H9 (cell line): Measurements from ENCODE around the gene ATRNL1. TPM values are rescaled to one million over a fixed set of nuclear protein-coding genes. Genes with fewer than 3 reads are reported as not detected.

Experiments
- DNase-seq: peaks from one replicate; pipeline ENCODE4 v3.0.0-alpha.2; 2017
- H2AFZ ChIP-seq: one replicate; pipeline ENCODE4 v1.6.1; 2013; ENCODE audit warnings: mild to moderate bottlenecking, low read length, control low read depth, moderate library complexity
- H2AK5ac ChIP-seq: 2 replicates; pipeline ENCODE4 v1.6.1; 2013; ENCODE audit warnings: low read length, control low read depth, mixed read lengths; ENCODE audit not compliant: insufficient read length
- H2BK120ac ChIP-seq: one replicate; pipeline ENCODE4 v1.6.1; 2013; ENCODE audit warnings: low read depth, mild to moderate bottlenecking, low read length, control low read depth, inconsistent platforms; ENCODE audit not compliant: poor library complexity, severe bottlenecking
- H2BK12ac ChIP-seq: 2 replicates; pipeline ENCODE4 v1.6.1; 2013; ENCODE audit warnings: low read length, control low read depth, mixed read lengths, low read depth; ENCODE audit not compliant: insufficient read length
- H2BK15ac ChIP-seq: 2 replicates; pipeline ENCODE4 v1.6.1; 2013; ENCODE audit warnings: low read depth, low read length, control low read depth
- H2BK20ac ChIP-seq: one replicate; pipeline ENCODE4 v1.6.1; 2013; ENCODE audit warnings: low read depth, mild to moderate bottlenecking, low read length, control low read depth, inconsistent platforms; ENCODE audit not compliant: poor library complexity, severe bottlenecking
- H2BK5ac ChIP-seq: 2 replicates; pipeline ENCODE4 v1.6.1; 2013; ENCODE audit warnings: low read length, control low read depth, mixed read lengths; ENCODE audit not compliant: insufficient read length
- H3K14ac ChIP-seq: 2 replicates; pipeline ENCODE4 v1.6.1; 2013; ENCODE audit warnings: low read length, control low read depth; ENCODE audit not compliant: insufficient read depth
- H3K18ac ChIP-seq: 2 replicates; pipeline ENCODE4 v1.6.1; 2013; ENCODE audit warnings: low read depth, mild to moderate bottlenecking, mixed read lengths, low read length, control low read depth; ENCODE audit not compliant: insufficient read length
- H3K23ac ChIP-seq: 2 replicates; pipeline ENCODE4 v1.6.1; 2013; ENCODE audit warnings: low read length, control low read depth, mixed read lengths, low read depth; ENCODE audit not compliant: insufficient read length
- H3K23me2 ChIP-seq: 2 replicates; pipeline ENCODE4 v1.6.1; 2013; ENCODE audit warnings: low read depth, mild to moderate bottlenecking, mixed read lengths, low read length, control low read depth; ENCODE audit not compliant: insufficient read length, poor library complexity, severe bottlenecking
- H3K27ac ChIP-seq: 2 replicates; pipeline ENCODE4 v1.5.1; 2013; ENCODE audit warnings: low read length, control low read depth, mixed read lengths, low read depth; ENCODE audit not compliant: insufficient read length
- H3K27me3 ChIP-seq: 2 replicates; pipeline ENCODE4 v1.6.1; 2013; ENCODE audit warnings: low read length, control low read depth, inconsistent platforms; ENCODE audit not compliant: insufficient read depth
- H3K4ac ChIP-seq: 2 replicates; pipeline ENCODE4 v1.6.1; 2013; ENCODE audit warnings: low read depth, mild to moderate bottlenecking, control low read depth, inconsistent platforms, low read length, moderate library complexity
- H3K4me1 ChIP-seq: 2 replicates; pipeline ENCODE4 v1.6.1; 2013; ENCODE audit warnings: low read length, control low read depth, inconsistent platforms; ENCODE audit not compliant: insufficient read depth
- H3K4me2 ChIP-seq: 2 replicates; pipeline ENCODE4 v1.6.1; 2013; ENCODE audit warnings: low read length, control low read depth, mixed read lengths; ENCODE audit not compliant: insufficient read length, insufficient read depth
- H3K56ac ChIP-seq: 2 replicates; pipeline ENCODE4 v1.6.1; 2013; ENCODE audit warnings: low read depth, mild to moderate bottlenecking, mixed read lengths, low read length, control low read depth; ENCODE audit not compliant: insufficient read length
- H3K79me1 ChIP-seq: 2 replicates; pipeline ENCODE4 v1.6.1; 2013; ENCODE audit warnings: low read depth, mild to moderate bottlenecking, moderate library complexity, low read length, control low read depth, inconsistent platforms; ENCODE audit not compliant: insufficient read depth, poor library complexity, severe bottlenecking
- H3K79me2 ChIP-seq: 2 replicates; pipeline ENCODE4 v1.6.1; 2013; ENCODE audit warnings: low read length, control low read depth, inconsistent platforms; ENCODE audit not compliant: insufficient read depth
- H3K9ac ChIP-seq: 2 replicates; pipeline ENCODE4 v1.6.1; 2013; ENCODE audit warnings: low read length, control low read depth, mixed read lengths; ENCODE audit not compliant: insufficient read length; ENCODE audit errors: extremely low read depth
- H3K9me3 ChIP-seq: one replicate; pipeline ENCODE4 v1.6.1; 2013; ENCODE audit warnings: low read depth, low read length, inconsistent platforms; ENCODE audit not compliant: control insufficient read depth
- H3T11ph ChIP-seq: one replicate; pipeline ENCODE4 v1.6.1; 2013; ENCODE audit warnings: mild to moderate bottlenecking, low read length, control low read depth, inconsistent platforms
- H4K20me1 ChIP-seq: one replicate; pipeline ENCODE4 v1.6.1; 2013; ENCODE audit not compliant: control insufficient read depth, insufficient read length, insufficient read depth
- H4K5ac ChIP-seq: 2 replicates; pipeline ENCODE4 v1.6.1; 2013; ENCODE audit warnings: low read depth, mild to moderate bottlenecking, mixed read lengths, low read length, control low read depth; ENCODE audit not compliant: insufficient read length
- H4K8ac ChIP-seq: replicated peaks from 2 replicates; pipeline ENCODE4 v1.6.1; 2013; ENCODE audit warnings: low read length, control low read depth, mixed read lengths, low read depth; ENCODE audit not compliant: insufficient read length
- H4K91ac ChIP-seq: 2 replicates; pipeline ENCODE4 v1.6.1; 2013; ENCODE audit warnings: low read depth, mild to moderate bottlenecking, moderate library complexity, mixed read lengths, low read length, control low read depth; ENCODE audit not compliant: insufficient read length
- H3K27ac Mint-ChIP-seq, 3 experiments: 2 replicates in 2 of 3; 3 replicates in 1 of 3; pipeline ENCODE4 v1.8.0; 2020 to 2021; ENCODE audit warnings: mixed read lengths in 3 of 3, mild to moderate bottlenecking in 1 of 3, moderate library complexity in 1 of 3
- H3K27me3 Mint-ChIP-seq: 2 replicates; pipeline ENCODE4 v1.8.0; 2021; ENCODE audit warnings: low read depth, mild to moderate bottlenecking, moderate library complexity, mixed read lengths
- H3K36me3 Mint-ChIP-seq, 3 experiments: 2 replicates in 2 of 3; 3 replicates in 1 of 3; pipeline ENCODE4 v1.8.0; 2020 to 2021; ENCODE audit warnings: low read depth in 3 of 3, mixed read lengths in 3 of 3; ENCODE audit not compliant: insufficient read depth in 1 of 3
- H3K4me1 Mint-ChIP-seq, 2 experiments: 2 replicates each; pipeline ENCODE4 v1.8.0; 2020; ENCODE audit warnings: mixed read lengths in 2 of 2
- H3K4me3 Mint-ChIP-seq, 2 experiments: 2 replicates in 1 of 2; 3 replicates in 1 of 2; pipeline ENCODE4 v1.8.0; 2020 to 2021; ENCODE audit warnings: mild to moderate bottlenecking in 2 of 2, mixed read lengths in 2 of 2, moderate library complexity in 1 of 2
- H3K9me3 Mint-ChIP-seq, 2 experiments: 2 replicates in 1 of 2; 3 replicates in 1 of 2; pipeline ENCODE4 v1.8.0; 2020; ENCODE audit warnings: mild to moderate bottlenecking in 2 of 2, mixed read lengths in 2 of 2, moderate library complexity in 1 of 2
- WGBS: extraction: QIAGEN DNeasy Blood & Tissue Kit; methylation state at CpG from one replicate; pipeline ENCODE4 v1.1.7; 2013; ENCODE audit warnings: missing lambda C conversion rate, low lambda C conversion rate, mixed read lengths; ENCODE audit not compliant: insufficient read length; ENCODE audit errors: extremely low coverage; 5-methylcytosine and 5-hydroxymethylcytosine counted together
- total RNA-seq: library from RNA; stranded (reverse); gene quantifications from 2 replicates; pipeline ENCODE4 v1.2.1, GENCODE V29; 2021
- TF ChIP-seq, protein P1 (sequence below): fragments of 200-600 bp; sonication (generic); conservative IDR thresholded peaks from 3 replicates; pipeline ENCODE4 v1.8.0; 2021; ENCODE audit warnings: antibody characterized with exemption, mild to moderate bottlenecking

ATRNL1 gene
- total RNA-seq, 1 experiment from 2014 or later = 9.2 TPM

DNA sequence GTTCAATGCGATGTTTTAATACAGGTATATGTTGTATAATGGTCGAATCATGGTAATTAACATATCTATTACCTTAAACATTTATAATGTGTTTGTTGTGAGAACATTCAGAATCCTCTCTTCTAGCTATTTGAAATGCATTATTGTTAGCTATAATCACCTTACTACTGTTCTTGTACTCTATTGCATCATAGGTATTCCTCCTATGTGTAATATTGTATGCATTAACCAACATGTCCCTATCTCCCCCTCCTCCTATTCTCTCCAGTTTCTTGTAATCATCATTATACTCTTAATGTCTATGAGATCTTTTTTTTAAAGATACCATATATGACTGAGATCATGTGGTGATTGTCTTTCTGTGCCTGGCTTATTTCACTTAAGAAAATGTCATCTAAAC is 235.2 kb downstream of the ATRNL1 start:
- Mint-ChIP-seq H3K27ac (no peak overlapping the region), H3K4me3 (no peak overlapping the region), H3K9me3 (peaks cover 2 to 3% of the 10 kb centered on the region in 2 experiments; a peak in 2 of 5 replicates), H3K36me3 (peaks cover 0 to 3% (median 0%) of the 10 kb centered on the region in 3 experiments; a peak in 1 of 7 replicates), H3K27me3 (no peaks in the 10 kb centered on the region), H3K4me1 (peaks cover 0 to 3% of the 10 kb centered on the region in 2 experiments; a peak in 2 of 4 replicates)
- no peak overlapping the region for H3K18ac ChIP-seq
- no peaks in the 10 kb centered on the region for H3K23me2 ChIP-seq
- no peak overlapping the region for H4K8ac ChIP-seq
- H3K27ac ChIP-seq = no peak overlapping the region
- H3T11ph ChIP-seq = no peak overlapping the region
- H3K79me2 ChIP-seq = no peaks in the 10 kb centered on the region
- WGBS = no CpG with 5 or more reads among the region's 2 CpGs
- H3K23ac ChIP-seq = no peak overlapping the region
- H2BK5ac ChIP-seq = no peak overlapping the region
- H2BK12ac ChIP-seq = no peak overlapping the region
- H2AFZ ChIP-seq = no peak overlapping the region
- H2BK15ac ChIP-seq = no peak overlapping the region
- no peaks in the 10 kb centered on the region for H4K20me1 ChIP-seq
- TF ChIP-seq, protein P1, sequence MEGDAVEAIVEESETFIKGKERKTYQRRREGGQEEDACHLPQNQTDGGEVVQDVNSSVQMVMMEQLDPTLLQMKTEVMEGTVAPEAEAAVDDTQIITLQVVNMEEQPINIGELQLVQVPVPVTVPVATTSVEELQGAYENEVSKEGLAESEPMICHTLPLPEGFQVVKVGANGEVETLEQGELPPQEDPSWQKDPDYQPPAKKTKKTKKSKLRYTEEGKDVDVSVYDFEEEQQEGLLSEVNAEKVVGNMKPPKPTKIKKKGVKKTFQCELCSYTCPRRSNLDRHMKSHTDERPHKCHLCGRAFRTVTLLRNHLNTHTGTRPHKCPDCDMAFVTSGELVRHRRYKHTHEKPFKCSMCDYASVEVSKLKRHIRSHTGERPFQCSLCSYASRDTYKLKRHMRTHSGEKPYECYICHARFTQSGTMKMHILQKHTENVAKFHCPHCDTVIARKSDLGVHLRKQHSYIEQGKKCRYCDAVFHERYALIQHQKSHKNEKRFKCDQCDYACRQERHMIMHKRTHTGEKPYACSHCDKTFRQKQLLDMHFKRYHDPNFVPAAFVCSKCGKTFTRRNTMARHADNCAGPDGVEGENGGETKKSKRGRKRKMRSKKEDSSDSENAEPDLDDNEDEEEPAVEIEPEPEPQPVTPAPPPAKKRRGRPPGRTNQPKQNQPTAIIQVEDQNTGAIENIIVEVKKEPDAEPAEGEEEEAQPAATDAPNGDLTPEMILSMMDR = no peak
- H2AK5ac ChIP-seq = no peak overlapping the region
- DNase-seq = no peak
- no peaks in the 10 kb centered on the region for H3K4me1 ChIP-seq
- no peaks in the 10 kb centered on the region for H3K79me1 ChIP-seq
- H4K91ac ChIP-seq = no peak overlapping the region
- no peak overlapping the region for H3K14ac ChIP-seq
- no peak overlapping the region for H3K4ac ChIP-seq
- H3K9ac ChIP-seq = no peak overlapping the region
- no peaks in the 10 kb centered on the region for H3K9me3 ChIP-seq
- no peak overlapping the region for H2BK120ac ChIP-seq
- no peaks in the 10 kb centered on the region for H3K27me3 ChIP-seq
- no peak overlapping the region for H3K56ac ChIP-seq
- no peak overlapping the region for H2BK20ac ChIP-seq
- no peak overlapping the region for H3K4me2 ChIP-seq
- no peak overlapping the region for H4K5ac ChIP-seq
